Lung microvascular endothelial cell (primary cell): ENCODE data around the gene FRMD3. TPM values are rescaled to one million over a fixed set of nuclear protein-coding genes. Genes with fewer than 3 reads are reported as not detected.

ENCODE experiments used
- DNase-seq, 2 donors: peaks; one replicate each; pipeline versions ENCODE4 v3.0.0 to v3.0.0-alpha.2; 2010; ENCODE audit warnings: low read depth in 2 of 2
- total RNA-seq: library from RNA; depleted of rRNA; stranded (reverse); fragments of >200 nt; gene quantifications from 2 replicates; pipeline ENCODE4 v1.2.1, GENCODE V29; 2014

FRMD3 gene
- total RNA-seq, 1 donor from 2014 or later: 2.4 TPM

- no peak for DNase-seq
Measured at GRCh38 chr9:83433846-83434245, 104.4 kb downstream of the FRMD3 start.

- no peak for DNase-seq
Measured at GRCh38 chr9:83432877-83433550, 105.2 kb downstream of the FRMD3 start.

- peak; percentile 17 to 28 for DNase-seq
Measured at GRCh38 chr9:83432104-83432627, 106.0 kb downstream of the FRMD3 start.

GRCh38 chr9:83431101-83432060 is 106.8 kb downstream of the FRMD3 start:
- peak; percentile 22 to 67 for DNase-seq

- no peak for DNase-seq
Measured at GRCh38 chr9:83430681-83431080, 107.5 kb downstream of the FRMD3 start.

DNA sequence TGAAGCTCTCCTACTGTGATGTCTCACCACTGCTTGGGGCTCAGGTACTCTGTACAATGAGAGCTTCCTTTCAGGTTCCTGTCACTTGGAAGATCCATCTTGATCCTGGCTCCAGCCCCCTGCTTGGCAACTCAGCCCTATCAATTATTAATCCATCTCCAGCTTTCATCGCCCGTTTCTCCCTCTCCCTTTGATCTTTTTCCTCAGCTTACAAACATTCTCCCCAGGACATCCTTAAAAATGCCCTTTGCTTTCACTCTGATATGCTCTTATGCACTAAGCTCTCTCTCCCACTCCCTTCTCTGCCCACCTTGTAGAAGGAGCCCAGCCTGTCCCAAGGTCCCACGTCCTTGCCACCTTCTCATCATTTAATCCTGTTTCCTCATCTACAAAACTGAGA is 109.0 kb downstream of the FRMD3 start:
- DNase-seq: no peak

- DNase-seq: no peak
Measured at GRCh38 chr9:83425240-83425639, 113.0 kb downstream of the FRMD3 start.

GRCh38 chr9:83424831-83425230 is 113.4 kb downstream of the FRMD3 start:
- no peak for DNase-seq

DNA sequence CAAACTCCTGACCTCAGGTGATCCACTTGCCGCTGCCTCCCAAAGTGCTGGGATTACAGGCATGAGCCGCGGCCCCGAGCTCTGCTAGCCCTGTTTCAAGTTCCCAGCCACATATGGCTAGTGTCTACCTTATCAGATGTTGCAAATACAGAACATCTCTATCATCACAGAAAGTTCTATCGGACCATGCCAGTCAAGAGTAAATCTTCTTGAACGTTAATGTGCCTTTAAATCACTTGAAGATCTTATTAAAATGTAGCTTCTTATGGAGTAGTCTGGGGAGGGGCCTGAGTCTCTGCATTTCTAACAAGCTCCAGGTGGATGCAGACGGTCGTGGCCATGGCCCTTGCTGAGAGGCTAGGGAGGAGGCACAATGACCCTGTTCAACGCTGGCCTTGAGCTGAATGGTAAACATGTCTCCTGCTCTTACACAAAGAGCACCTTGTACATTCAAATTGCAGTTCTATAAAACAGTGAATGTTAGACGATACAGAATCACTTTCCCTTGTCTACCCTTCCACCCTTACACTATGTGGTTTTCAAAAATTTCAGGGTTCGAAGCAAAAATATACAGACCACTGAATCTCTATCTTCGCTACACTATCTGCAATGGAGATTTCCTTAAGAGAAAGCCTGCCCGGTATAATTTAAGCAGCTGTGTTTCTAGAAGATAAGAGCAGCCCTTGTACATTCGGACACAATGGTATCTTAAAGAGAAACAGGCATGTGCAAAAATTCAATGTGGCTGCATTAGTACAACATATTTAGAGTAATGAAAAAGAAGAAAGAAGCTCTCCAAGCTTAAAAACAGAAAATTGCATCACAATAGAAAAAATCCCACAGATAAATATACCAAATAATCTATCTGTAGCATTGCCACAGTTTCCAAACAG is 114.1 kb downstream of the FRMD3 start:
- no peak for DNase-seq

GRCh38 chr9:83422527-83422926 is 115.7 kb downstream of the FRMD3 start:
- DNase-seq: no peak

- DNase-seq: no peak
Measured at GRCh38 chr9:83420486-83420885, 117.7 kb downstream of the FRMD3 start.

DNA sequence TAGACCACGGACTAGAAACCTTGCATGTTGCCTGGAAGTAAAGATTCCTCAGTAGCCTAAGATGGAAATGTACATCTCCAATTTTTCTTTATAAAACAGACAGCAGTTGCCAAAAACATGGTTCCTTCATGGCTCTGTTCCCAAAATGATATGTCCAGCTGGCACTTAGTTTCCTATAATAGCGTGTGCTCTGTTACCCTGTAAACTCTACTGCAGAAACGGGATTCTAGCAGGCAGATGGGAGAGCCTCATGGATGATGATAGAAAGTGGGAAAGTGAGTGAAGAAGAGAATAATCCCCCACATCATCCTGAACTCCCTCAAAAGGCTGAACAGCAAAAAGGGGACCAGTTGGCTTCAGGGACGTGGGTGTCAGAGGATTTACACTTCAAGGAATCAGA is 118.2 kb downstream of the FRMD3 start:
- DNase-seq: no peak

DNA sequence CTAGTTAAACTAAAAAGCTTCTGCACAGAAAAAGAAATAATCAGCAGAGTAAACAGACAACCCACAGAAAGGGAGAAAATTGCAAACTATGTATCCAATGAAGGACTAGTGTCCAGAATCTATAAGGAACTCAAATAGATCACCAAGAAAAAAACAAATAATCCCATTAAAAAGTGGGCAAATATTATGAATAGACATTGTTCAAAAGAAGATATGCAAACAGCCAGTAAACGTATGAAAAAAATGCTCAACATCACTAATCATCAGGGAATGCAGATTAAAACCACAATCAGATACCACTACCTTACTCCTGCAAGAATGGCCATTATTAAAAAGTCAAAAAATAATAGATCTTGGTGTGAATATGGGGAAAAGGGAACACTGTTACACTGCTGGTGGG is 119.9 kb downstream of the FRMD3 start:
- no peak for DNase-seq

GRCh38 chr9:83413367-83413766 is 124.8 kb downstream of the FRMD3 start:
- DNase-seq: no peak

DNA sequence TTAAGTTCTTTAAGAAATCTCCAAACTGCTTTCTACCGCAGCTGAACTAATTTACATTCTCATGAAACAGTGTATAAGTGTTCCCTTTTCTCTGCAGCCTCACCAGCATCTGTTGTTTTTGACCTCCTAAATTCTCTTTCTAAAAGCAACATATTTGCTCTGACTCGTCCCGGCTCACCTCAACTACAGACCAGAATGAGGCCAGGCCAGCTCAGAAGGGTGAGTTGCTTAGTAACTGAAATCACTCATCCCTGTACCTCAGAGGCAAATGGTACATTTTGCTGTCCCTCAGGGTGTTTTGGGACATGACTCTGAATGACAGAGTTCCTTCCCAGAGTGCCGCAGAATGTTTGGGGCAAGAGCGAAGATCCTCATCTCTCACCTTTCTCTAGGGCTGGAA is 127.5 kb downstream of the FRMD3 start:
- no peak for DNase-seq

GRCh38 chr9:83406921-83407320 is 131.3 kb downstream of the FRMD3 start:
- DNase-seq: no peak

DNA sequence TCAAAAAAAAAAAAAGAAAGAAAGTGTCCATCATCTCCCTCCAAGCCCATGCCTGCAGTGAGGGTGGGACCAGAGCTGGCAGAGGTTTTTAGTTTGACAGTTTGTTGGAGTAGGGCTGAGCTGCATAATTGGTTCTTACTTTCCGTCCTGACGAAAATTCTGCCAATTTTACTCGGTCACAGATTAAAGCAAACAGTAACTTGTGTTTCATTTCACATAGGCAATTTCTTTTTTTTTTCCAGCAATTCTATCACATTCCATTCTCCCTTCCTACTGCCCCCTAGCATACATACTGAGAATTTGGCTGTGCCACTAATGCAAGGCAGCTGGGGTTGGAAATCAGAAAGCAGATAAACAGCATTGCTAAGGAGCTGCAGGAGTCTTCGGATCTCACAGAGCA is 132.4 kb downstream of the FRMD3 start:
- no peak for DNase-seq

GRCh38 chr9:83403527-83404238 is 134.5 kb downstream of the FRMD3 start:
- peak in 1 of 2 donors; percentile 29 for DNase-seq

DNA sequence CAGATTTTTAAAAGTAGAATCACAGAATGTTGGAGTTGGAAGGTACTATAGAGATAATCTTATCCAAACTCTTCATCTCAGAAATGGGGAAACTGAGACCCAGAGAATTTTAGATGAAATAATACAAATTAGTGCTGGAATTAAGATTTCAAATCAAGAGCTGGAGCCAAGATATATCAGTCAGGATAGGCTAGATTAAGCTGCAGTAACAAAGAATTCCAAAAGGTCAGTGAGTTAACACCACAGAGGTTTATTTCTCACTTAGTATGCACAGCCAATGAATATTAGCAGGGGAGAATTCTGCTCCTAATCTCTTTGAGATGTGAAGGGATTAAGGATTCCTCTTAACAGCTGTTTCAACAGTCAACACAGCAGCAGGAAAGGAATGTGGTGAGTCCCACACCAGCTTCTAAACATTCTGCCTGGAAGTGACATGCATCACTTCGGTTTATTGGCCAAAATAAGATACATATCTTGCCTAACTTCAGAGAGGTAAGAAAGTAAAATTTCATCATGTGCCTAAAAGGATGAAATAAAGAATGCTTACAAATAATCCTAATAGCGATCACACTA is 136.8 kb downstream of the FRMD3 start:
- no peak for DNase-seq

- DNase-seq: no peak
Measured at GRCh38 chr9:83396813-83397212, 141.4 kb downstream of the FRMD3 start.
